RWPE2 (cell line): Measurements from ENCODE around the gene CD320.

Source experiments
- ATAC-seq: fragments of 200-7000 bp; cut with Tn5 transposase; 3 replicates; pipeline ENCODE4 v1.9.1; 2021; ENCODE audit warnings: low read depth
- DNase-seq: peaks from one replicate; pipeline ENCODE4 v3.0.0-alpha.2; 2020; ENCODE audit warnings: low spot score
- H3K27ac ChIP-seq: fragments of 450-650 bp; 2 replicates; pipeline ENCODE4 v1.5.1; 2017; ENCODE audit warnings: mild to moderate bottlenecking; ENCODE audit not compliant: poor library complexity, severe bottlenecking
- H3K27me3 ChIP-seq: fragments of 250-450 bp; sonication (Bioruptor Pico); 2 replicates; pipeline ENCODE4 v1.5.1; 2021; ENCODE audit warnings: mild to moderate bottlenecking, moderate library complexity; ENCODE audit not compliant: insufficient read depth, poor library complexity, severe bottlenecking
- H3K36me3 ChIP-seq: fragments of 250-450 bp; sonication (Bioruptor Pico); 2 replicates; pipeline ENCODE4 v1.5.1; 2020; ENCODE audit warnings: low read depth, mild to moderate bottlenecking, moderate library complexity
- H3K4me1 ChIP-seq: fragments of 250-450 bp; sonication (Bioruptor Pico); 2 replicates; pipeline ENCODE4 v1.5.1; 2021; ENCODE audit warnings: mild to moderate bottlenecking, moderate library complexity; ENCODE audit not compliant: insufficient read depth, poor library complexity, severe bottlenecking
- H3K4me3 ChIP-seq: fragments of 250-450 bp; sonication (Bioruptor Pico); 2 replicates; pipeline ENCODE4 v1.5.1; 2021; ENCODE audit warnings: mild to moderate bottlenecking, moderate library complexity; ENCODE audit not compliant: severe bottlenecking
- H3K9me3 ChIP-seq: fragments of 250-450 bp; sonication (Bioruptor Pico); 2 replicates; pipeline ENCODE4 v1.5.1; 2021; ENCODE audit warnings: mild to moderate bottlenecking, moderate library complexity; ENCODE audit not compliant: severe bottlenecking
- CTCF ChIP-seq: fragments of 450-650 bp; IDR thresholded peaks from one replicate; pipeline ENCODE4 v1.5.1; 2017; ENCODE audit warnings: mild to moderate bottlenecking, moderate library complexity; ENCODE audit not compliant: poor library complexity, severe bottlenecking

Gene CD320

GRCh38 chr19:8259922-8260247, 48.3 kb downstream of the CD320 start:
- H3K4me3 ChIP-seq: no peak overlapping the region
- no peaks in the 10 kb centered on the region for H3K9me3 ChIP-seq
- no peak for TF ChIP-seq CTCF
- no peaks in the 10 kb centered on the region for H3K36me3 ChIP-seq
- no peak overlapping the region for H3K27ac ChIP-seq
- no peaks in the 10 kb centered on the region for H3K27me3 ChIP-seq
- ATAC-seq: no peak
- DNase-seq: no peak
- no peaks in the 10 kb centered on the region for H3K4me1 ChIP-seq

GRCh38 chr19:8259142-8259921, 48.8 kb downstream of the CD320 start:
- Histone ChIP-seq H3K27ac (no peak overlapping the region), H3K36me3 (no peaks in the 10 kb centered on the region), H3K4me1 (no peaks in the 10 kb centered on the region), H3K27me3 (no peaks in the 10 kb centered on the region), H3K9me3 (no peaks in the 10 kb centered on the region), H3K4me3 (no peak overlapping the region)
- no peak for DNase-seq
- no peak for TF ChIP-seq CTCF
- ATAC-seq: no peak

- no peak for DNase-seq
- H3K27me3 ChIP-seq: no peaks in the 10 kb centered on the region
- TF ChIP-seq CTCF: no peak
- no peaks in the 10 kb centered on the region for H3K4me1 ChIP-seq
- no peaks in the 10 kb centered on the region for H3K9me3 ChIP-seq
- H3K36me3 ChIP-seq: no peaks in the 10 kb centered on the region
- peak; percentile 39; the same call in 1 of the 3 replicates for ATAC-seq
- no peak overlapping the region for H3K4me3 ChIP-seq
- H3K27ac ChIP-seq: no peak overlapping the region
These were observed 51.1 kb downstream of the CD320 start for GRCh38 chr19:8257052-8257443.

- Histone ChIP-seq H3K9me3 (no peaks in the 10 kb centered on the region), H3K4me3 (no peak overlapping the region), H3K27ac (no peak overlapping the region), H3K36me3 (no peaks in the 10 kb centered on the region), H3K4me1 (no peaks in the 10 kb centered on the region), H3K27me3 (no peaks in the 10 kb centered on the region)
- no peak for TF ChIP-seq CTCF
- no peak for ATAC-seq
- DNase-seq: no peak
These were observed 51.7 kb downstream of the CD320 start for GRCh38 chr19:8256276-8257051.
